ENCODE results near the gene KPNB1. TPM values are rescaled to one million over a fixed set of nuclear protein-coding genes. Genes with fewer than 3 reads are reported as not detected.

Gene KPNB1
- total RNA-seq, 1 experiment from 2014 or later = 967 TPM

DNA sequence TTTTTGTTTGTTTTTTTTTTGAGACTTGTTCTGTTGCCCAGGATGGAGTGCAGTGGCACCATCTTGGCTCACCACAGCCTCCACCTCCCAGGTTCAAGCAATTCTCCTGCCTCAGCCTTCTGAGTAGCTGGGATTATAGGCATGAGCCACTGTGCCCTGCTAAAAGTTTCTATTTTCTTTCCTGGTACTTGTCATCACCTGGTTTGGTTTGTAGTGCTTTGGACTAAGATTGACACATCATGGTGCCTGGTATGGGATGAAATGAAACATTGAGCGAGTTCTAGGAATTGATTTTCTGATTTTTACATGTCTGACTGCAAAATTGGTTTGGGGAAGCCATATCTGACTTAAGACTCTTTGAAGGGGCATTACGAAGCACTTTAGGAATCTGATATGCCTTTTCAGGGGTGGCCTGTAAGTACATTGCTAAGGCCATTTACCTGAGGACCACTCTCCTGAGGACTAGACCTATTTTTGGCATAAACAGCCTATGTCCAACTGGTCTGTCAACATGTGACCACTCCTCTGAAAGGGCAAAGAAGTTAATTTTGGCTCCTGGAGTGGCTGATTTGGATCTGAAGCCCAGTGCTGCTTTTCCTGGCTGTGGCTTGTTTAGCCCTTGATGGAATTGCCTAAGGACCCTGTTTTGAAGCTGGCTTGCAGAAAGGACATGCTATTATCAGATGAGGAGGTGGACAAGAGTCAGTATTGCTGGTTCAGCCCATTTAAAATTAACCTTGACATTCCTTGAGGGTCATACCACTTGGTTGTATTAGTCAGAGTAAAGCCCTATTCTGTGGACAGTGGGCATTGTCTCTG, 25.9 kb downstream of the KPNB1 start:
- Mint-ChIP-seq H3K4me3 (ENCODE audit: unreplicated experiment) (no peak overlapping the region), H3K4me1 (ENCODE audit: low read depth, unreplicated experiment) (no peaks in the 10 kb centered on the region), H3K36me3 (ENCODE audit: insufficient read depth, unreplicated experiment) (peaks cover 100% of the 10 kb centered on the region), H3K27ac (ENCODE audit: unreplicated experiment) (no peak overlapping the region), H3K9me3 (ENCODE audit: unreplicated experiment) (no peaks in the 10 kb centered on the region), H3K27me3 (ENCODE audit: insufficient read depth, unreplicated experiment) (no peaks in the 10 kb centered on the region)
- POLR2A ChIA-PET = interaction anchor here (0.5 to 1.6 kb wide), 3 partner anchors 23 to 27 kb away, joined by 3 to 6 read pairs (median 3); partner anchors contain the start of gene KPNB1
- no peaks in the 10 kb centered on the region for H3K27me3 ChIP-seq (replicated peaks; ENCODE audit: control insufficient read depth, insufficient read depth, low read length)
- TF ChIP-seq CTCF (IDR thresholded peaks at IDR 0.05; ENCODE audit: insufficient read depth in 1 of 2, low read depth in 1 of 2, low read length in 1 of 2, severe bottlenecking in 1 of 2, unreplicated experiment in 1 of 2) = no peak
- CTCF ChIA-PET = interaction anchor here (0.7 to 3.8 kb wide), 3 partner anchors 12 to 152 kb away, joined by 3 to 21 read pairs (median 3); partner anchors contain the start of gene KPNB1
- no peak for DNase-seq
- intact Hi-C loops (cut with micrococcal nuclease; ENCODE audit: unreplicated experiment) = no loop called here
- H3K4me1 ChIP-seq = no peaks in the 10 kb centered on the region; the same call in 1 of the 2 replicates
- BruUV-seq (replicated peaks) = no TSS peak
- peaks cover 41% of the 10 kb centered on the region for H3K36me3 ChIP-seq (ENCODE audit: control insufficient read depth, insufficient read depth, low read length)
- H3K9me3 ChIP-seq = no peaks in the 10 kb centered on the region
- no peak overlapping the region for H3K4me3 ChIP-seq (ENCODE audit: low read depth, low read length)

- no peak for DNase-seq
- H3K27me3 Mint-ChIP-seq (ENCODE audit: insufficient read depth, unreplicated experiment) = no peaks in the 10 kb centered on the region
- H3K27ac Mint-ChIP-seq (ENCODE audit: unreplicated experiment) = no peak overlapping the region
- BruUV-seq (replicated peaks) = no TSS peak
- Histone ChIP-seq H3K4me3 (ENCODE audit: low read depth, low read length) (no peak overlapping the region), H3K36me3 (ENCODE audit: control insufficient read depth, insufficient read depth, low read length) (peaks cover 40% of the 10 kb centered on the region), H3K9me3 (no peaks in the 10 kb centered on the region), H3K4me1 (no peaks in the 10 kb centered on the region; the same call in 1 of the 2 replicates), H3K27me3 (replicated peaks; ENCODE audit: control insufficient read depth, insufficient read depth, low read length) (no peaks in the 10 kb centered on the region)
- H3K36me3 Mint-ChIP-seq (ENCODE audit: insufficient read depth, unreplicated experiment) = peaks cover 100% of the 10 kb centered on the region
- intact Hi-C loops (cut with micrococcal nuclease; ENCODE audit: unreplicated experiment) = no loop called here
- ChIA-PET CTCF (interaction anchor here (0.7 to 3.8 kb wide), 3 partner anchors 13 to 27 kb away, joined by 3 to 21 read pairs (median 6); partner anchors contain the start of gene KPNB1), POLR2A (interaction anchor here (0.5 to 1.0 kb wide), 6 partner anchors 11 to 76 kb away, joined by 3 to 5 read pairs (median 4); partner anchors contain the start of gene KPNB1)
- H3K9me3 Mint-ChIP-seq (ENCODE audit: unreplicated experiment) = no peaks in the 10 kb centered on the region
- no peak overlapping the region for H3K4me3 Mint-ChIP-seq (ENCODE audit: unreplicated experiment)
- TF ChIP-seq CTCF (IDR thresholded peaks at IDR 0.05; ENCODE audit: insufficient read depth in 1 of 2, low read depth in 1 of 2, low read length in 1 of 2, severe bottlenecking in 1 of 2, unreplicated experiment in 1 of 2) = no peak
- no peaks in the 10 kb centered on the region for H3K4me1 Mint-ChIP-seq (ENCODE audit: low read depth, unreplicated experiment)
Observed at GRCh38 chr17:47676199-47676472, 26.4 kb downstream of the KPNB1 start.

- Mint-ChIP-seq H3K27me3 (ENCODE audit: insufficient read depth, unreplicated experiment) (no peaks in the 10 kb centered on the region), H3K4me3 (ENCODE audit: unreplicated experiment) (no peak overlapping the region), H3K36me3 (ENCODE audit: insufficient read depth, unreplicated experiment) (peaks cover 100% of the 10 kb centered on the region), H3K27ac (ENCODE audit: unreplicated experiment) (no peak overlapping the region), H3K9me3 (ENCODE audit: unreplicated experiment) (no peaks in the 10 kb centered on the region), H3K4me1 (ENCODE audit: low read depth, unreplicated experiment) (no peaks in the 10 kb centered on the region)
- H3K4me1 ChIP-seq = no peaks in the 10 kb centered on the region; the same call in 1 of the 2 replicates
- CTCF ChIA-PET = interaction anchor here (0.7 to 3.8 kb wide), 4 partner anchors 13 to 27 kb away, joined by 3 to 21 read pairs (median 6); partner anchors contain the start of gene KPNB1
- no peaks in the 10 kb centered on the region for H3K27me3 ChIP-seq (replicated peaks; ENCODE audit: control insufficient read depth, insufficient read depth, low read length)
- no TSS peak for BruUV-seq (replicated peaks)
- POLR2A ChIA-PET = interaction anchor here (0.5 to 1.1 kb wide), 8 partner anchors 10 to 75 kb away, joined by 3 to 6 read pairs (median 4); partner anchors contain the start of gene KPNB1
- TF ChIP-seq CTCF (IDR thresholded peaks at IDR 0.05; ENCODE audit: insufficient read depth in 1 of 2, low read depth in 1 of 2, low read length in 1 of 2, severe bottlenecking in 1 of 2, unreplicated experiment in 1 of 2) = no peak
- peaks cover 40% of the 10 kb centered on the region for H3K36me3 ChIP-seq (ENCODE audit: control insufficient read depth, insufficient read depth, low read length)
- intact Hi-C loops (cut with micrococcal nuclease; ENCODE audit: unreplicated experiment) = no loop called here
- no peaks in the 10 kb centered on the region for H3K9me3 ChIP-seq
- no peak overlapping the region for H3K4me3 ChIP-seq (ENCODE audit: low read depth, low read length)
- DNase-seq = no peak
Observed at GRCh38 chr17:47676510-47677165, 26.9 kb downstream of the KPNB1 start.
